GM21515 (cell line): ENCODE results near the gene B4GALT1.
A peak's percentile ranks its signal among the peaks of the same experiment; 100 is the strongest.
"Not testable (repeated sequence)": the region's sequence is repeated elsewhere in the genome, so short reads cannot be mapped to it uniquely, and the experiment has no call there.

Experiments used
- ATAC-seq: cut with Tn5 transposase; IDR thresholded peaks from one replicate; pipeline ENCODE4 v1.9.1; 2021; ENCODE audit not compliant: unreplicated experiment

The B4GALT1 gene

GRCh38 chr9:33105959-33106358 is 61.2 kb downstream of the B4GALT1 start:
- ATAC-seq, result no peak

- ATAC-seq, result no peak
Measured at GRCh38 chr9:33105504-33105903, 61.6 kb downstream of the B4GALT1 start.

GRCh38 chr9:33104401-33104800 is 62.7 kb downstream of the B4GALT1 start:
- no peak for ATAC-seq

GRCh38 chr9:33103501-33104281 is 63.4 kb downstream of the B4GALT1 start:
- no peak for ATAC-seq

- no peak for ATAC-seq
Measured at GRCh38 chr9:33102551-33103210, 64.5 kb downstream of the B4GALT1 start.

- ATAC-seq, result no peak
Measured at GRCh38 chr9:33101104-33101951, 65.8 kb downstream of the B4GALT1 start.

- no peak for ATAC-seq
Measured at GRCh38 chr9:33099754-33100153, 67.4 kb downstream of the B4GALT1 start.

- no peak for ATAC-seq
Measured at GRCh38 chr9:33097192-33097591, 69.9 kb downstream of the B4GALT1 start.

- no peak for ATAC-seq
Measured at GRCh38 chr9:33092634-33093033, 74.5 kb downstream of the B4GALT1 start.

GRCh38 chr9:33085672-33086071 is 81.5 kb downstream of the B4GALT1 start:
- not testable (repeated sequence) for ATAC-seq

- no peak for ATAC-seq
Measured at GRCh38 chr9:33082538-33083326, 84.4 kb downstream of the B4GALT1 start.

- ATAC-seq, result no peak
Measured at GRCh38 chr9:33082128-33082527, 85.0 kb downstream of the B4GALT1 start.

- ATAC-seq, result peak; percentile 39
Measured at GRCh38 chr9:33081128-33081851, 85.8 kb downstream of the B4GALT1 start.

- ATAC-seq, result no peak
Measured at GRCh38 chr9:33080534-33080933, 86.6 kb downstream of the B4GALT1 start.

- peak; percentile 99 for ATAC-seq
Measured at GRCh38 chr9:33076046-33077004, 90.8 kb downstream of the B4GALT1 start, which contains the start of gene SMU1. TSS of gene SMU1 (minus strand) at chr9:33076674. CDS start at chr9:33076608, 66 bp downstream.

- no peak for ATAC-seq
Measured at GRCh38 chr9:33068991-33069390, 98.1 kb downstream of the B4GALT1 start.

- peak; percentile 78 for ATAC-seq
Measured at GRCh38 chr9:33065157-33066076, 101.7 kb downstream of the B4GALT1 start.
